Embryonic facial prominence (tissue), 1 donor: ENCODE measurements around the gene NT5DC2.

Experiments used
- DNase-seq: peaks from one replicate; pipeline ENCODE4 v3.0.0-alpha.2; 2016; ENCODE audit errors: extremely low spot score

The NT5DC2 gene

GRCh38 chr3:52533623-52534280 lies at the start of gene NT5DC2:
NT5DC2 (minus strand) TSS chr3:52533857; CDS start chr3:52533737, 120 bp downstream.
- DNase-seq, result peak; percentile 36

DNA sequence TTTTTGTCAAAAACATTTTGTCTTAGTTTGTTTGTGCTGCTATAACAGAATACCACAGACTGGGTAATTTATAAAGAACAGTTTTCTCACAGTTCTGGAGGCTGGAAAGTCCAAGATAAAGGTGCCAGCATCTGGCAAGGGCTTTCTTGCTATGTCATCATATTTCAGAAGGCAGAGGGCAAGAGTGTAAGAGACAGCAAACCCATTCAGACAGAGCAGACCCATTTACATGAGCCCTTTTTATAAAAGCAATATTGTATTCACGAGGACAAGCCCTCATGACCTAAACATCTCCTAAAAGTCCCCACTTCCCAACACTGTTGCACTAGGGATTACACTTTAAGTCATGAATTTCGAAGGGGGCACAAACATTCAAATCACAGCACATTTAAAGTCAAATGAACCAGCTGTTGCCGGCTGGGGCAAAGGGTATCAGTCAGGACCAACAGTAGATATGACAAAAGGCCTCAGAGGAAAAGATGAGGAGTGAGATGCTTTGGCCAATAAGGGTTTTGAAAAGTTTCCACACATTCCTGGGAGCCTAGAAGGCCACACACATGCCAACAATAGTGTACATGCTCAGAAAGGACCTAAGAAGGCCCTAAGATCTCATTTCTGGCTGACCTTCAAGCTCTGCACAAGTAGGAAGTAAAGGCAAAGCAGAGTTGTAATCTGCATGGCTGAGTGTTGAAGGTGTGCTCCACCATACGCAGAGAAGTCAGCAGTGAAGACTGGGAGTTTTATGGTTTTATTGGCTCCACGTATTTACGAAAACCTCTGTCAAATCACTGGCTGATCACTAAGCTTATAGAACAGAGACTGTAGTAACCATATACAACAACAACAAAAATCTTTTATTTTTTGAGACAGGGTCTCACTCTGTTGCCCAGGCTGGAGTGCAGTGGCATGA lies 40.7 kb upstream of the NT5DC2 start:
- DNase-seq, result no peak

- no peak for DNase-seq
These were observed 38.6 kb upstream of the NT5DC2 start for GRCh38 chr3:52572221-52572620.

- no peak for DNase-seq
These were observed 36.4 kb upstream of the NT5DC2 start for GRCh38 chr3:52570076-52570475.

DNA sequence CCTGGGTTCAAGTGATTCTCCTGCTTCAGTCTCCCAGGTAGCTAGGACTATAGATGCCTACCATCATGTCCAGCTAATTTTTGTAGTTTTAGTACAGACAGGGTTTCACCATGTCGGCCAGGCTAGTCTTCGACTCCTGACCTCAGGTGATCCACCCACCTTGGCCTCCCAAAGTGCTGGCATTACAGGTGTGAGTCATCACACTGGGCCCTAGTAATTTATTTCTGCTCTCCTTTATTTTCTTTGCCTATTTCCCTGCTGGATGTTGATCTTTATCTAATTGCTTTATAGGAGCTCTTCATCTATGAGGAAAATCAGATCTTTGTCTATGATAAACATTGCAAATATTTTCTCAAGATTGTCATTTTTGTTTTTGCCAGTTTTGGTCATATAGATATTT lies 34.4 kb upstream of the NT5DC2 start:
- no peak for DNase-seq

DNA sequence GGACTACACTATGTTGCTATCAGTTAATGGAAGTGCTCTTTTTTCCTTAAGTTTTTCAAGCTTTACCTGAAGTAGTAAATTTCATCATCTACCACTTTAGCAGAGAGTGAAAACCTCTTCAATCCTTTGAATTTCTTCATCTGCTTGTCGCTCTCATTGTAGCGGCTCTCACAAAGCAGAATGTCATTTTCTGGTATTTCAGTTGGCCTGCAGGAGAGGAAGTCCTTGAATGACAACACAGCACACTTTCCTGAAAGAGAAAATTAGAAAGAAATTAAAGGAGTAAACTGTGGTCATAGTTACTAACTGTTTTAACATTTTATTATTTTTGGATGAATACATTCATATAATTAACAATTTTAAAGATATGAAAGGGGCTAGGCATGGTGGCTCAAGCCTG lies 30.3 kb upstream of the NT5DC2 start:
- DNase-seq, result no peak

DNA sequence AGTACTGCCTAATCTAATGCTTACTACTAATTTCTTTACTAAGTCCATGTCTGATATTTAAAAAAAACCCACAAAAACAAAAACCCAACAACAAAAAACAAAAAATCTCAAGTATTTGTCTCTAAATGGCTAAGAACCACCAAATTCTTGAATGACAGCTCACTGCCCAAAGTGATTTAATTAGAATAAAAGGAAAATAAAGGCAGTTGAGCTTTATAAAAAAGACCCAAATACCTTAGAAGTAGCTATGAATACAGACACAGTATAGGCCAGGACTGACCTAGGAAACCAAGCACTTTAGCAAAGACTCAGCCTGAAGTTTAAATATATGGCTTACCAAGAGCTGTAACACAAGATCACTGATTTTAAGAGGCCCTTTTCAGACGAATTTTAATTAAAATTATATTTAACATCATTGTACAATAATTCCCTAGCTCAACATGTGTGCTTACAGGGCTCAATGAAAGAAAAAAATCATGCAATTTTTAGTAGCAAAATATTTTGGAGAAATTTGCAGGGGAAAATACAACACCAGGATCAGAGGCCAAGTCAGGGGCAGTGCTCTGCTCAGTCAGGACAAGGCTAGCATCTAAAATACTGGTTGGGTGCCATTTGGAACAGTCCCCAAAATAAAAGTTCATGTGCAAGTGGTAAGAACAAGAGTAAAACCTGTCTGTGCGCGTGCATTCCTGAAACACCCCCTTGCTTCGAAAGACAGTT lies 27.5 kb upstream of the NT5DC2 start:
- no peak for DNase-seq

DNA sequence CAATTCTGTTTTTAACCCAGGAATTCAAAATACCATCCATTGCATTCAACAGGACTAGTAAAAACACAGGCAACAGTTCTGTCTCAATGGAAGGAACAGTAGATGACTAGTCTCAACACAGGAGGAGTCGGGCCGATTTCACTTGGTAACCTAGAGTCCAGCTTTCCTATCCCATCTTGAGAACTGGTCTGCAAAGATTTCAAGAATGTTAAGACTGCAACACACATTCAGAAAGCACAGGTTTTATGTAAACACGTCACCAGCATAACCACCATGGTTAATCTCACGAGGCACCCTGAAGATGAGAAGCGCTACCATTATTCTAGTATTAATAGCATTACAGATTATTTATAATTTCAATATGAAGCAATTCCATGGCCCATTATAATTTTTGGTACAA lies 24.8 kb upstream of the NT5DC2 start:
- no peak for DNase-seq

DNA sequence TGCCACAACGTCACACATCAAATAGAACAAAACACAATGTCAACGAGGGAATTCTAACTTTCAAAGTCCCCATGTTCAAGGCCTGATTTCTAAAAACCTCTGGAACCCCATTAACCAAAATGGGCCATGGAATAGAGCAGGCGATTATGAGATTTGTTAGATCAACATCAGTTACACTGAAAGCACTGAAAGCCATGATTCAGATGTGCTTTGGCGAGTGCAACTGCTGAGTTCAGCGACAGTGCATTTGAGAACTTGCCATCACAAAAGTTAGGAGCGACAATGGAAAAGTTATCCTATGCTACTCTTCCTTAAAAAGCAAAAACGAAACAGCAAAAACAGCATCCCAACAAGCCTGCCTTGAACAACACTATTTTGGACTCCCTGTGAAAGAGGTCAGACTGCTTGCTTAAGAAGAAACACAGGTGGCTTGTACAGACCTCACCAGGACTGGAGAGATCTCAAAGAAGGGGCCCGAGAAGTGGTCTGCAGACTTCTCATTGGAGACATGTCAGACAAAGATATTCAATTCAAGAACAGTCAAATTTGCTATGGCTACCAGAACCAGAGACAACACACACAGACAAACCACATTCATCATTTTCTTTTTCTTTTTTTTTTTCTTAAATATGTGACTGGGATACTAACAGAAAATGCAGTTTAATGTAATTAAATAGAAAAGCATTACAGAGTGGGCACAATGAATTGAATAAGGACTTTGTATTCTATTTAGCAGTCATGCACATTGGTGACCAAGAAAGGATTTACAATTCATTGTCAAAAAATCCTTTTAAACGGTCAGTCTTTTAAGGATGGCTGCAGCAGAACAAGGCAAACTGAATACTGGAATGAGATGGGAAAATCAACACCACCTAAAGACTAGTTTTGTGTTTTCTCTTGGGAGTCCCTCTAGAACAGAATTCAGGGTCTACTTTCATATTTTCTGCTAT lies 23.6 kb upstream of the NT5DC2 start:
- no peak for DNase-seq

GRCh38 chr3:52555056-52555455 lies 21.4 kb upstream of the NT5DC2 start:
- DNase-seq, result no peak

DNA sequence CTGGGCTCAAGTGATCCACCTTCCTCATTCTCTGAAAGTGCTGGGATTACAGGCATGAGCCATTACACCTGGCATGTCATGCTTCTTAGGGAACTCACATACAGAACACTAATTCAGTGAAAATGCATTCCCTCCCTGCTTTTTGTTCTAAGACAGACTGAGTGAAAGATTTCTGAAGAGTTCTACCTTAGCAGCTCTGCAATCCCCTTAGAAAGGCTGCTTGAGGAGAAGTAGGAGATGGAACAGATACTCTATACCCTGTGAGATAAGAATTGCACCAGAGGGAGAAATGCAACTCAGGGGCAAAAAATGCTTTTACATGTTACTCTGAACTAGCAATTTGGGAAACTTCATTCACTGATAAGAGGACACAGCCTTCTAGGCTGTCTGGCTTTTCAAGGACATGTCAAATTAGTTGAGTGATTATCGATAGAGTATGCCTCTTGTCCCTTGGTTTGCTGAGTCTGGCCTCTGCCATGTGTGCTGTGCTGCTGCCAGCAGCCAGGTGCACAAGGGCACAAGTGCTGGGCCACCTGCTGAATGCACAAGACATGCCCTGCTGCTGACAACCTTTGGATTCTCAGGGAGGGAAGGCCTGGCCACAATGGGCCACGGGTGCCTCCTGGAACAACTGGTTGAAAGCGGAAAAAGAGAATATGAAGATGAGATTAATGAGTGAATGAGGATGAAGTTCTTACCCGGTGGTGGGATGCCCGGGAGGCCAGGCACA lies 20.5 kb upstream of the NT5DC2 start:
- DNase-seq, result no peak

DNA sequence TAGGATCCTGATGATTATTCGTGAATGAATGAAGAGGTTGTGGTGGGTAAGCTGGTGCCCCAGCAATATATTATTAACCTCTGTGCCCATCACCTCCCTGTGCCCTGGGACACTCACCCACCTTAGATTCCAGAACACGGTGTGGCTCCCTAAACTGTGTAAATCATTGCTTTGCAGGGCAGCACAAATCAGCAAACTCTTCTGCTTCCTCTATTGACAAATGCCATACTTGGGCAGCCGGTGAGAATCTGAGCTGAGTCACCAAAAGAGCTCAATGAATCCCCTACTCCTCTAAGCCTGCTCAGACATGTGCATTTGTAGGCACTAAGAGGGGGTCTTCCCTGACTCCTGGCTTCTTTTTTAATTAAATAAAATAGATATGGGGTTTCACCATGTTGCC lies 18.4 kb upstream of the NT5DC2 start:
- DNase-seq, result no peak

DNA sequence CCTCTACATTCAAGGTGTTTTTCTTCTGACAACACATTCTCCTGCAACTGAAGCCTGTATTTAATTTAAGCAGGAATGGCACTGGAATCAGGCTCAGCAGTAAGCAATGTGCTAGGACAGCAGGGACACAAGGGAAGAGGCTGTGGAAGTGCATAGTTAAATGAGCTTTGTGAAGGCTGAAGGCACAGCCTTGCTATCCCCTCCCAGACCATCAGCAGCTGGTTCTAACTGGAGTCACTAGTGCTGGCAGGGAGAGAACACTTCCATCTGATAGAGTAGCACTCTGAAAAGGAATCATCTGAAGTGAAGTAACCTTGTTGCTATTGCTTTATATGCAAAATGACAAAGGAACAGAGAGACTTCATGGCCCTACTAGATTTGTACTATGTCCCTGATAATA lies 17.5 kb upstream of the NT5DC2 start:
- DNase-seq, result no peak

DNA sequence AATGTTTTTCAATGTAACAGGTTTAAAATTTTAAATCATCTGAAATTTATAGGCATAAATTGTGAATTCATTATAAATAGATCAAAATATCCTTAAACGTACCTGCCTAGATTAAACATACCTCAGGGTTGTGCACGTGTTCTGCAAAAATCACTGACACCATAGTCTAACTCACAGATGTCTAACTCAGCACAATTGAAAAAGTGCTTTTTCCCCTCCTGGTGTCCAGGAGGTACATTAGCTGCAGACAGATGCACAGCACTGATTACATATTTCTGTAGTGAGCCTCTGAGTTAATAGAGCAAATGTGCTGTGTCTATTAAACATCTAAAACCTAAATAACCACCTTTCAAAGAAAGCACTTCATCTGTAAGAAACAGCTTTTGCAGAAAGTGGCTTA lies 13.5 kb upstream of the NT5DC2 start:
- no peak for DNase-seq

DNA sequence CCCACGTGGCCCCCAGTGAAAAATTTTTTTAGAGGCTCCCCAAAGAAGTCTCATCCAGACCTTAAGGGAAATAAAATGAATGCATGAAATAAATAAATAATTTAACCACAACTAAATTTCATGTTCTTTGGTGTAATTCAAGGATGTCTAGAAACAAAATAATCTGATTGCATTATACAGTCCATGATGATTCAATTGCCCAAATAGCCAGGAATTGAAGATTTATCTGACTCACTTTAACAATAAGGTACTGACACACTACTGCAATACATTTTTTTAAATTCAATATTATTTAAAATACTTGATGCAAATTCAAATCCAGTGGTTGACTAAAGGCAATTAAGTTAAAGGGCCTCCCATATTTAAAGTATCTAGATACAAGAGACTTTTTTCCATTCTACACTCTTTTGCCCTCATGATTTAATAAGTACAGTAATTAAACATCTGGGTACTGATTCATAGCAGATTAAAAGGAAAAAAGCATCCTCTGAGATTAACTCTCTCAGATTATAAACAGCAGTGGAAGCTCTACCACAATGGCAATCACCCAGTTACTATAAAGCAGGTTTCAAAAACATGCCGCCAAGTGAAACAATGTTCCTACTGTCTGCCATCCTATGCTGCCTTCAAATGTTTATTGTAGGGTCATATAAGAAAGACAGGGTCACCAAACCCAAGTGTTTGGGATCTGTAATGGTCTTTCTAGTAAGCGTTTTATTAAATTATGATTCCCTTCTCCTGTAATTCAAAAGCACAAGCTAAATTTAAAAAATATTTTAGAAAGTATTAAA lies 12.6 kb upstream of the NT5DC2 start:
- DNase-seq, result no peak

- no peak for DNase-seq
These were observed 11.3 kb upstream of the NT5DC2 start for GRCh38 chr3:52544937-52545336.

GRCh38 chr3:52541050-52541449 lies 7.4 kb upstream of the NT5DC2 start:
- DNase-seq, result no peak

- no peak for DNase-seq
These were observed 5.5 kb upstream of the NT5DC2 start for GRCh38 chr3:52539010-52539653.

- DNase-seq, result no peak
These were observed 4.2 kb upstream of the NT5DC2 start for GRCh38 chr3:52537726-52538421.
